Astrocyte of the spinal cord (primary cell): ENCODE data around the gene IL11RA.

Experiments used
- DNase-seq: peaks from one replicate; pipeline ENCODE4 v3.0.0; 2011; ENCODE audit warnings: low read depth, low spot score
- H3K4me3 ChIP-seq: 2 replicates; pipeline ENCODE4 v1.5.1; 2011; ENCODE audit warnings: low read depth, mild to moderate bottlenecking, low read length, moderate library complexity
- in situ Hi-C: cut with HindIII; loops from 2 replicates; pipeline ENCODE4 v1.10.0; 2017; ENCODE audit warnings: low sequenced_read_pairs
- TF ChIP-seq, protein P1 (sequence below): IDR thresholded peaks from 2 replicates; pipeline ENCODE4 v1.5.1; 2012; ENCODE audit warnings: low read depth, mild to moderate bottlenecking, low read length, inconsistent platforms

The IL11RA gene

DNA sequence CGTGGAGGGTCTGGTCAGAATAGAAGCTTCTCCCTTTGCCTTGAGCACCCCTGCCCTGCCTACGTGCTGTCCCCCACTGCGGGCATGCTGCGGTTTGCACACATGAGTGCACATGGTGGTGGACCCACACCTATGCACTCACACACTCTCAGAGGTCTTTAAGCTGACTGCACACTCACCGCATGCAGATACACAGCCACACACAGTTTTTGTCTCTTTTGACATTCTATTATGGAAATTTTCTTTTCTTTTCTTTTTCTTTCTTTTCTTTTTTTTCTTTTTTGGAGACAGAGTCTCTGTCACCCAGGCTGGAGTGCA, 22.5 kb upstream of the IL11RA start:
- TF ChIP-seq, protein P1, sequence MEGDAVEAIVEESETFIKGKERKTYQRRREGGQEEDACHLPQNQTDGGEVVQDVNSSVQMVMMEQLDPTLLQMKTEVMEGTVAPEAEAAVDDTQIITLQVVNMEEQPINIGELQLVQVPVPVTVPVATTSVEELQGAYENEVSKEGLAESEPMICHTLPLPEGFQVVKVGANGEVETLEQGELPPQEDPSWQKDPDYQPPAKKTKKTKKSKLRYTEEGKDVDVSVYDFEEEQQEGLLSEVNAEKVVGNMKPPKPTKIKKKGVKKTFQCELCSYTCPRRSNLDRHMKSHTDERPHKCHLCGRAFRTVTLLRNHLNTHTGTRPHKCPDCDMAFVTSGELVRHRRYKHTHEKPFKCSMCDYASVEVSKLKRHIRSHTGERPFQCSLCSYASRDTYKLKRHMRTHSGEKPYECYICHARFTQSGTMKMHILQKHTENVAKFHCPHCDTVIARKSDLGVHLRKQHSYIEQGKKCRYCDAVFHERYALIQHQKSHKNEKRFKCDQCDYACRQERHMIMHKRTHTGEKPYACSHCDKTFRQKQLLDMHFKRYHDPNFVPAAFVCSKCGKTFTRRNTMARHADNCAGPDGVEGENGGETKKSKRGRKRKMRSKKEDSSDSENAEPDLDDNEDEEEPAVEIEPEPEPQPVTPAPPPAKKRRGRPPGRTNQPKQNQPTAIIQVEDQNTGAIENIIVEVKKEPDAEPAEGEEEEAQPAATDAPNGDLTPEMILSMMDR = no peak
- in situ Hi-C loops = no loop called here
- DNase-seq = no peak
- H3K4me3 ChIP-seq = no peak overlapping the region

DNA sequence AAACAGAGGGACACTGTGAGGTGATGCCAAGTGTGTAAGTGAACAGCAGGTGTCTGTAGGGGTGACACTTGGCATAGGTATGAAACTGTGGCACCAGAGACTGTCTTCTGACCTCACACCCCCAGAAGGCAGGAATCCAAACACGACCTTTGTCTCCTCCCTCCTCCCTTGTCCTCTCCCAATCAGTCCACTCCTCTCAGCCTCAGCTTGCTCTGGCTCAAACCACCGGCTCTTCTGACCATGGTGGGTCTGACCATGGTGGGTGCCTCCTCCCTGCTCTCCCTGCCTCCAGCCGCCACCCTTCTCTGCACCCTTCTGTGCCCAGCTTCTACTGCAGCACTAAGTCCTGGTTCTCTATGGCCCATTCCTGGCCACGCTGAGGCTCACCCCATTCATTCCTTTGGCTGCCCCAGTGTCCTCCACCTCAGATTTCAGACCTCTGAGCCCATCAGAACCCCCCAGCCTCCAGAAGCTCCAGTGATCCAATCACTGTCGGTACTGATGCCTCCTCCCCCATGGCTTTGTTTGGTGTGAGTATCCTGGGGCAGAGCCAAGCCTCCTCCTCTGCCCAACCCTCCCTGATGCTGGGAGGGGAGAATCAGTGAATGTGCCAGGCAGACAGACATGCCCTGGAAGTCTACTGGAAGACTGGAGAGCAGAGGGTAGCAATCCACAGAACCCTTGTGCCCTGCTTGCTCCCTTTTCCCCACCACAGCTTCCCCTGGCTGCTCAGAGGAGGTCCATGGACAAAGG, 21.4 kb upstream of the IL11RA start:
- in situ Hi-C loops = no loop called here
- TF ChIP-seq, protein P1 = no peak
- DNase-seq = no peak

DNA sequence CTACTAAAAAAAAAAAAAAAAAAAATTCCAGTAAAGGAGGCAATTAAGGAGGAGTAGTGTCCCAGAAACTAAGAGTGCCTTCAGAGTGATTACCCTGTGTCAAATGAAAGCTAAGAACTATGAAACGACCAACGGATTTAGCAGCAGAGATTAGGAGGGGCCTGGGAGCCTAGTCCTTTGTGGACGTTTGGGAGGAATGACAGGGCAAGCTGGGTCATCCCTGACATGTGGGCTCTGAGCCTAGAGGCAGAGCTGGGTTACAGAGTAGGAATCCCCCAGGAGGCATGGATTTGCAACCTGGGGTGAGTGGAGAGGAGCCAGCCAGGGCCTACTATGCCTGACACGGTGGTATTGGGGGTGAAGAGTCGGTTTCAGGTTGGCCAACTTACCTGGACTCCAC, 18.8 kb upstream of the IL11RA start:
- in situ Hi-C loops = no loop called here
- DNase-seq = no peak
- TF ChIP-seq, protein P1 = no peak
- no peak overlapping the region for H3K4me3 ChIP-seq

More for the DNA sequence above, 21.4 kb upstream of the IL11RA start:
- no peak overlapping the region for H3K4me3 ChIP-seq

DNA sequence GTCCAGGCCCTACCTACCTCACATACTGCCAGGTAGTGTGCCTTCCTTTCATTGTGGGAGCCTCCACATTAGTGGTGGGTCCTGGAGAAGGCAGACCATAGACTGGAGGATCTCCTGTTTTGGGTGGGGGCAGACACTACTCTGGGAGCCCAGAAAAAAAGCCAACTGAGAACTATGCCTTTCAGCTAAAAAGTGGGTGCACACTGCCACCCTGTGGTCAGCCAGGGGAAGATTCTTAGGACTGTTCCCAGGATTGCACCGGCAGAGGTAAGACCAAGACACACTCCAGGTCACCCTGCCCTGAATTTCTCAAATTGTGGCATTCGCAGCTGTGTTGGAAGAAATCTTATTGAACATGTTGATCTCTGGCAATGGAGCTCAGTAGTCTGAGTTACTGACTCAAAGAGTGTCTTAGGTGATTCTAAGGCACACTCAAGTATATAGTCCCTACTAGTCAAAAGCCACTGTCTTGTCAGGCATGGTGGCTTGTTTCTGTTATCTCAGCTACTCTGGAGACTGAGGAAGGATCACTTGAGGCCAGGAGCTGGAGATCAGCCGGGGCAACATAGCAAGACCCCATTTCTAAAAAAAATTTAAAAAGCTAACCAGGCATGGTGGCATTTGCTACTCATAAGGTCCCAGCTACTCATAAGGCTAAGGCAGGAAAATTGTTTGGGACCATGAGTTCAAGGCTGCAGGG, 18.0 kb upstream of the IL11RA start:
- DNase-seq = peak; percentile 55
- TF ChIP-seq, protein P1 = peak; percentile 87
- in situ Hi-C loops = no loop called here
- H3K4me3 ChIP-seq = no peak overlapping the region

DNA sequence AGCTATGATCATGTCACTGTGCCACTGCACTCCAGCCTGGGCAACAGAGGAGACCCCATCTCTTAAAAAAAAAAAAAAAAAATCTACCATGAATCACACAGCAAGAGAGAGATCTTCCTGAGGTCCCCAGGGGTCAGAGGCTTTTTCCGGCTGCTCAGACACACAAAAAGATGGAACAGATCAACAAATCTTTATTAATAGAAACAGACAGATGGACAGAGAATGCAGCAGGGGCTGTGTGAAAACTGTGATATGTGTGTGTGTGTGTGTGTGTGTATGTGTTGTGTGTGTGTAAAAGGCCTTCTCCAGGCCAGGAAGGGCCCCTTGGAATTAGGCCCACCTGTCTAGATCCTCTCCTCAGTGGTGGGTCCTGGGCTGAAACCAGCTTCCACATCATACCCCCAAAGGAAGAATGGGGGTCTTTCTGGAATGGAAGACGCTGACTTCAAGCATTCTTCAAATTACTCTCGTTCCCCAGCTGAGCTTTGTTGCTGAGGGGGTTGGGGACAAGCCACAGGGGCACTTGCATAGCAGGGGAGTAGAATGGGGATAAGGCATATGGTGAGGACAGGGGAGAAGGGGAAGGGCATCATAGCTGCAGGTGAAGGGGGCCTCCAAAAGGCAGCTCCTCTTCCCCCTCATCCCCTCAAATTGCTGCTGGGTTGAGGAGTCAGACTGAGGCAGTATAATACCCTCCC, 17.3 kb upstream of the IL11RA start:
- in situ Hi-C loops = no loop called here
- TF ChIP-seq, protein P1 = no peak
- no peak for DNase-seq
- H3K4me3 ChIP-seq = no peak overlapping the region

DNA sequence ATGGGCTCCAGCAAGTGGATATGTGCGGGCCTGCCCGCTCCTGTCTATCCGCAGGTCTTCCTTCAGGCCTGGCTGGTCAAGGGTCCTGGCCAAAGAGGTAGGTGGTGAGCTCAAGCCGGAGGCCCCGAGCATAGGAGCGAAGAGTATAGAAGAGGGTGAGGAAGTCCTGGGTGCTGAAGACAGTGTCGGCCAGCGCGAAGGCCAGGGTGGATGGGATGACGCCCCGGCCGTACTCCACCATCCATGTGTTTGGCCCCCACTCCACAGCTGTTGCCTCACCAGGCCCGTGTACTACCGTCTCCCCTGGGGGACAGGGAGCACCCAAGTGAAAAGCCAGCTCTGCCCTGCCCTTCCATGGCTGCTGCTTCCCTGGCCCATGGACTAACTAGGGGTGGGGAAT, 16.4 kb upstream of the IL11RA start:
- no peak overlapping the region for H3K4me3 ChIP-seq
- in situ Hi-C loops = no loop called here
- TF ChIP-seq, protein P1 = no peak
- DNase-seq = no peak
